ENCODE results near the gene PAX5.

The PAX5 gene

DNA sequence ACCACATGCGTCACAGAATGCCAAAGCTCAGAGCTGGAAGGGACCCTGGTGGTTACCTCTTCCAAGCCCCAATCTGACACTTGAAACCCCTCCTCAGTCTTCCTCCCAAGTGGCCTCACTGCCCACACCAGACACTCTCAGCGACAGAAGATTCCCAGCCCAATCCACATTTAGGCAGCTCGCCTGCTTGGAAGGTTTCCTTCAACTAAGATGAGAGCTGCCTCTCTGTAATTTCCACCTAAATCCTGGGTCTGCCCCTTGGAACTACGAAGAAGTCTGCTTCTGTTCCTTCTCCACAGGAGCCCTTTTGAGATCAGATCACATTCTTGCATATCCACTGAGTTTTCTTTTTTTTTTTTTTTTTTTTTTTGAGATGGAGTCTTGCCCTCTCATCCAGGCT lies 83.7 kb downstream of the PAX5 start:
- H3K4me1 ChIP-seq: peaks cover 67% of the 10 kb centered on the region
- H3K27ac ChIP-seq: peak overlapping the region; percentile 35; the same call in 1 of the 2 replicates
- no peaks in the 10 kb centered on the region for H3K27me3 ChIP-seq
- H3K9me3 ChIP-seq: no peaks in the 10 kb centered on the region
- no peak for TF ChIP-seq Cebpa-rat (IDR thresholded peaks at IDR 0.05)
- peaks cover 100% of the 10 kb centered on the region for H4K20me1 ChIP-seq
- peak overlapping the region; percentile 73 for H3K4me2 ChIP-seq
- H3K9ac ChIP-seq: no peak overlapping the region; the same call in 1 of the 2 replicates
- peaks cover 69% of the 10 kb centered on the region for H3K36me3 ChIP-seq
- no peak overlapping the region for H3K4me3 ChIP-seq

GRCh38 chr9:36949466-36949865 lies 84.6 kb downstream of the PAX5 start:
- Histone ChIP-seq H3K9ac (peak overlapping the region; percentile 17), H3K27ac (peak overlapping the region; percentile 35; the same call in 1 of the 2 replicates), H4K20me1 (peaks cover 100% of the 10 kb centered on the region), H3K4me1 (peaks cover 67% of the 10 kb centered on the region), H3K27me3 (no peaks in the 10 kb centered on the region), H3K4me3 (no peak overlapping the region), H3K36me3 (peaks cover 74% of the 10 kb centered on the region), H3K9me3 (no peaks in the 10 kb centered on the region), H3K4me2 (peak overlapping the region; percentile 73)
- no peak for TF ChIP-seq Cebpa-rat (IDR thresholded peaks at IDR 0.05)

GRCh38 chr9:36948051-36948450 lies 86.0 kb downstream of the PAX5 start:
- Histone ChIP-seq H4K20me1 (peaks cover 100% of the 10 kb centered on the region), H3K27me3 (no peaks in the 10 kb centered on the region), H3K4me1 (peaks cover 56% of the 10 kb centered on the region), H3K9me3 (no peaks in the 10 kb centered on the region), H3K4me2 (no peak overlapping the region), H3K36me3 (peaks cover 78% of the 10 kb centered on the region), H3K9ac (no peak overlapping the region), H3K4me3 (no peak overlapping the region), H3K27ac (no peak overlapping the region)
- no peak for TF ChIP-seq Cebpa-rat (IDR thresholded peaks at IDR 0.05)

DNA sequence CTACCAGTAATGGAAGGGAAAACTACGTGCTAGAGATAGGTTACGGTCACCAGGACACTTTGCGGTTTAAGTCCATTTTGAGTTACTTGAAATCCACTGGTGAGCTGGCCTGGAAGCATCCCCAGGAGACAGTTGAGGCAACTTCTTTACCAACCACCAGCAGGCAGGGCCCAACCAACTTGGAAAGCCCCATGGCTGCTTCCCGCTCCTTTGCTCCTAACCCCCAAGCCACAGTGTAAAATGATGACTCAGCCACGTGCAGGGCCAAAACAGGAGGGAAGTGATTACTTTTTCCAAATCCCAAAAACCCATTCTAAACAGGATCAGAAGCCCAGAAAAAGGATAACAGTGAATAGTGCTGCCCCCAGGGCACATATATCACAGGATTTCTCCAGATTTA lies 87.4 kb downstream of the PAX5 start:
- Histone ChIP-seq H4K20me1 (peaks cover 100% of the 10 kb centered on the region), H3K9ac (no peak overlapping the region), H3K4me1 (peaks cover 42% of the 10 kb centered on the region), H3K4me2 (no peak overlapping the region), H3K9me3 (no peaks in the 10 kb centered on the region), H3K27me3 (no peaks in the 10 kb centered on the region), H3K27ac (no peak overlapping the region), H3K36me3 (peaks cover 91% of the 10 kb centered on the region), H3K4me3 (no peak overlapping the region)
- TF ChIP-seq Cebpa-rat (IDR thresholded peaks at IDR 0.05): no peak

- Histone ChIP-seq H4K20me1 (peaks cover 100% of the 10 kb centered on the region), H3K36me3 (peaks cover 95% of the 10 kb centered on the region), H3K4me3 (no peak overlapping the region), H3K27me3 (no peaks in the 10 kb centered on the region), H3K4me1 (peaks cover 35% of the 10 kb centered on the region), H3K27ac (no peak overlapping the region), H3K9me3 (no peaks in the 10 kb centered on the region), H3K9ac (no peak overlapping the region), H3K4me2 (no peak overlapping the region)
- no peak for TF ChIP-seq Cebpa-rat (IDR thresholded peaks at IDR 0.05)
These were observed 88.1 kb downstream of the PAX5 start for GRCh38 chr9:36945999-36946398.

- no peak overlapping the region for H3K9ac ChIP-seq
- H3K4me2 ChIP-seq: no peak overlapping the region
- H3K36me3 ChIP-seq: peaks cover 98% of the 10 kb centered on the region
- H3K4me1 ChIP-seq: peaks cover 16% of the 10 kb centered on the region
- H3K27ac ChIP-seq: no peak overlapping the region
- H3K27me3 ChIP-seq: no peaks in the 10 kb centered on the region
- no peak overlapping the region for H3K4me3 ChIP-seq
- no peaks in the 10 kb centered on the region for H3K9me3 ChIP-seq
- peaks cover 100% of the 10 kb centered on the region for H4K20me1 ChIP-seq
- no peak for TF ChIP-seq Cebpa-rat (IDR thresholded peaks at IDR 0.05)
These were observed 91.2 kb downstream of the PAX5 start for GRCh38 chr9:36942891-36943290.

GRCh38 chr9:36941441-36941840 lies 92.6 kb downstream of the PAX5 start:
- H3K27me3 ChIP-seq: no peaks in the 10 kb centered on the region
- H3K9me3 ChIP-seq: no peaks in the 10 kb centered on the region
- H3K9ac ChIP-seq: no peak overlapping the region
- H3K27ac ChIP-seq: no peak overlapping the region
- H3K4me2 ChIP-seq: no peak overlapping the region
- no peak for TF ChIP-seq Cebpa-rat (IDR thresholded peaks at IDR 0.05)
- peaks cover 12% of the 10 kb centered on the region for H3K4me1 ChIP-seq
- peaks cover 98% of the 10 kb centered on the region for H3K36me3 ChIP-seq
- H3K4me3 ChIP-seq: no peak overlapping the region
- peaks cover 100% of the 10 kb centered on the region for H4K20me1 ChIP-seq

GRCh38 chr9:36940881-36941280 lies 93.2 kb downstream of the PAX5 start:
- no peak for TF ChIP-seq Cebpa-rat (IDR thresholded peaks at IDR 0.05)
- peaks cover 98% of the 10 kb centered on the region for H3K36me3 ChIP-seq
- no peaks in the 10 kb centered on the region for H3K27me3 ChIP-seq
- H3K4me3 ChIP-seq: no peak overlapping the region
- peaks cover 12% of the 10 kb centered on the region for H3K4me1 ChIP-seq
- H3K4me2 ChIP-seq: no peak overlapping the region
- H4K20me1 ChIP-seq: peaks cover 100% of the 10 kb centered on the region
- no peaks in the 10 kb centered on the region for H3K9me3 ChIP-seq
- H3K27ac ChIP-seq: no peak overlapping the region
- no peak overlapping the region for H3K9ac ChIP-seq

DNA sequence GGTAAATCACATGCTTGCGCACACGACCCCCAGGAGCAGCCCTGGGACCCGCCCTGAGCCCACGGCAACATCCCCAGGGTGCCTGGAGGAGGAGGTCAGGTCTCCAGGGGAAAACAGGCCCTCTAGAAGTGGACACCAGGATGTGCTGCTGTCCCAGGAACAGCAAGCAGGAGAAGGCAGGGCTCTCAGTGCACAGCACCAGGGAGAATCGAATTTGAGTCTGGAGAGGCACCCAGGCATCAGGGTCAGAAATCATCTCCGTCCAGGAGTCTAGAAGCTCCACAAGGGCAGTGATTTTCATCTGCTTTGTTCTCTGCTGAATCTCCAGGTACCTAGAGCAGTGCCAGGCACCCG lies 93.6 kb downstream of the PAX5 start:
- no peak for TF ChIP-seq Cebpa-rat (IDR thresholded peaks at IDR 0.05)
- H3K4me3 ChIP-seq: no peak overlapping the region
- H3K27ac ChIP-seq: no peak overlapping the region
- H3K4me2 ChIP-seq: no peak overlapping the region
- no peak overlapping the region for H3K9ac ChIP-seq
- peaks cover 100% of the 10 kb centered on the region for H4K20me1 ChIP-seq
- H3K36me3 ChIP-seq: peaks cover 98% of the 10 kb centered on the region
- peaks cover 12% of the 10 kb centered on the region for H3K4me1 ChIP-seq
- no peaks in the 10 kb centered on the region for H3K9me3 ChIP-seq
- no peaks in the 10 kb centered on the region for H3K27me3 ChIP-seq

DNA sequence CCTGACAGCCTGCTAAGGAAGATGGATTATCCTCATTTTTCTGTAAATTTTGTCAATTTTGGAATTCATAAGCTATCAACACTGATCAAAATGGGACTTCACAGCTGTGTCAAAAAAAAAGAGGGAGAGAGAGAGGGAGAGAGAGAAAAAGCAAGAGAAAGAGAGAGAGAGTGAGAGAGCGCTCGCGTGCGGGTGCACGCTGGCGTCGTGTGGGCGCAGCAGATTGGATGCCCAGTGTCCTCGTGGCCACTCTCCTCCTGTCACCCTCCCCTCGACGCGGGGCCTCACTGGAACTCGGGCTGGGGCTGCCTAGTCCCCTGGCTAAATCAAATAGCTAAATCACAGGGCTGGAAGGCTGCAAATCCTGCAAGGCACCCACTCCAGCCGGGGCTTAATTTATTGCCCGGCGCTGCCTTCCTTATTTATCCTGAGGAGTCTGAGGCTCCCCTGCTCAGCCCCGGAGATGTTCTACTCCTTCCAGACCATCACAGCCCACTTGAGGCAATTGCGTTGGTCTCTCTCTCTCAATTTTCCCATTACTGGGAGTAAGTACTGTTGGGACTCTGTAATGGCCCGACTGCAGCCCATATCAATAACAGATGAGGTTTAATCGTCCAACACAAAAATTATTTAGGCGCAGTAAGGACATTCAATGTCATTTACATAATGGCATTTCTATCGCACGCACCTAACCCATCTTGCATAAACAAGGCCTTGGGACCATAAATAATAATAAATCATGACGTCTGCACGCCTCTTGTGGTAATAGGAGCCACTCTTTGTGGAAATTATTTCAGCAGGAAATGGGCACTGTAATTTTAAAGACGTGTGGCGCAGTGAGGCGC lies 94.2 kb downstream of the PAX5 start:
- H3K27me3 ChIP-seq: no peaks in the 10 kb centered on the region
- no peak overlapping the region for H3K27ac ChIP-seq
- peaks cover 12% of the 10 kb centered on the region for H3K4me1 ChIP-seq
- H3K4me2 ChIP-seq: peak overlapping the region; percentile 44; the same call in 1 of the 2 replicates
- no peak for TF ChIP-seq Cebpa-rat (IDR thresholded peaks at IDR 0.05)
- H3K4me3 ChIP-seq: no peak overlapping the region
- H3K36me3 ChIP-seq: peaks cover 98% of the 10 kb centered on the region
- peaks cover 100% of the 10 kb centered on the region for H4K20me1 ChIP-seq
- no peaks in the 10 kb centered on the region for H3K9me3 ChIP-seq
- no peak overlapping the region for H3K9ac ChIP-seq
